Measurements from ENCODE around the gene NEURL1. TPM values are rescaled to one million over a fixed set of nuclear protein-coding genes. Genes with fewer than 3 reads are reported as not detected.
A peak's percentile ranks its signal among the peaks of the same experiment; 100 is the strongest.

The NEURL1 gene
- total and polyA plus RNA-seq, 2 experiments from 2014 or later, result 1.1 to 1.5 TPM

DNA sequence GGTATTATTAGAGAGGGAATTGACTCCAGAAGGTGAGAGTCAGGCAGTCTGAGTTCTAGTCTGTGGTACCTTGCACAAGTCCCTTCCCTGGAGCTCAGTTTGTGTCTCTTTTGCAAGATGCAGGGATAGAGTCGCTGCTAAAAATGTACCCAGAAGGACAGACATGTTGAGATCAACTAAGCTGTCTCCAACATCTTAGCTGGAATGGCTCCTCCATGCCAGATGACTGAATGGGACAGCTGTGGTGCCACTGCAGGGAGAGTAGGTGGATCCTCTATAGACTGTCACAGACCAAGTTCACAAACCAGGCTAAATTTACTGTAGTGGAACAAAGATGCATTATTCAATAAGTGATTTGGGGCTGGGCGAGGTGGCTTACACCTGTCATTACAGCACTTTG is 120.1 kb downstream of the NEURL1 start:
- in situ Hi-C loops (cut with MboI), result no loop called here
- DNase-seq, result no peak
- no peaks in the 10 kb centered on the region for H3K9me2 ChIP-seq (ENCODE audit: insufficient read depth)
- peaks cover 48% of the 10 kb centered on the region for H3F3A ChIP-seq (ENCODE audit: insufficient read depth)
- no peak for TF ChIP-seq EZH2 (IDR thresholded peaks at IDR 0.05; ENCODE audit: insufficient read depth, poor library complexity, severe bottlenecking)
- TF ChIP-seq EZH2phosphoT487 (IDR thresholded peaks at IDR 0.05; ENCODE audit: insufficient read depth, low read depth), result no peak
- H3K9ac ChIP-seq, result no peak overlapping the region
- H2AFZ ChIP-seq, result no peak overlapping the region
- H3K9me3 ChIP-seq (ENCODE audit: low read depth), result no peaks in the 10 kb centered on the region
- H3K4me1 ChIP-seq (ENCODE audit: insufficient read depth), result peaks cover 59% of the 10 kb centered on the region
- H3K4me3 ChIP-seq, result no peak overlapping the region
- H3K27ac ChIP-seq, result peak overlapping the region; percentile 77; the same call in 1 of the 2 replicates
- H3K79me2 ChIP-seq (ENCODE audit: insufficient read depth), result peaks cover 21% of the 10 kb centered on the region; the same call in 1 of the 2 replicates
- H3K27me3 ChIP-seq (replicated peaks; ENCODE audit: insufficient read depth), result no peaks in the 10 kb centered on the region
- no peak overlapping the region for H3K4me2 ChIP-seq (ENCODE audit: unreplicated experiment)
- 70 to 75% methylated on average over 2 of the region's 2 CpGs for WGBS, 2 experiments (ENCODE audit: low coverage in 1 of 2, low lambda C conversion rate in 2 of 2, missing lambda C conversion rate in 2 of 2)
- no peaks in the 10 kb centered on the region for H4K20me1 ChIP-seq (ENCODE audit: insufficient read depth)
- peaks cover 44% of the 10 kb centered on the region for H3K36me3 ChIP-seq (ENCODE audit: low read depth)

DNA sequence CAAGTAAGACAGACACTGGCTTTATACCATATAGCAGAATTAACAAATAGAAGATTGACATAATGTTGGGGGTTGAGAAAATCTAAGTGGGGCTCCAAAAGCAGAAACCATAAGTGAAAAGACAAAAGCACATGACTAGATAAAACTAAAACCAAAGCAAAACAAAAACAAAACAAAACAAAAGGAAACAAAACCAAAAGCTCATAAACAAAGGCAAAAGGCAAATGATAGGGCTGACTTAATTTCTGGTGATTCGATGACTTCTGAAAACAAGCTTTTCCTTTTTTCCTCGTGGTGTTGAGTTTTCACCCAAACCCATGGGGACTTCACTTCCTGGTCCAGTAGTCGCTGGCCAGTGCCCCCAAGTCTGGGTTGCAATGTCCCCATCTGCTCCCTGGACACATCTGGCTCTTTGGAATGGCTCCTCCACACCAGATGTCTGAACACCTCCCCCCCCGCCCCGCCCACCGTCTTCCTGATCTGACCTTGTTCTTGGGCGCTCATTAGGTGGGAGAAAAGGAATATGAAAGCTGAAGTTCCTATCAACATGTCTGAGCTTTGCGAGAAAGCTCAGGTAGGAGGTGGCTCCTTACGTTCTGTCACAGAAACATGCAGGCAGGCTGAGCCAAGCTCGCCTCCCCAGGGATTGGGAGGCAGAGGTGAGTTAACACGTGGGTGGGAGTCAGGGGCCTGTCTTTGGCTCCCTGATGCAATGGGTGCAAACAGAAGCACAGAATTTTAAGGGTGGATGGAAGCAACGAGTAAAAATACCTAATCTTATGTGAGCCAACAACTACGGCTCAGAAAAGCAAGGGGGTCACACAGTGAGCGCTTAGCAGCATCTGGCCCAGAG is 121.0 kb downstream of the NEURL1 start:
- peaks cover 37% of the 10 kb centered on the region for H3K36me3 ChIP-seq (ENCODE audit: low read depth)
- in situ Hi-C loops (cut with MboI), result no loop called here
- TF ChIP-seq EZH2 (IDR thresholded peaks at IDR 0.05; ENCODE audit: insufficient read depth, poor library complexity, severe bottlenecking) (no peak), EZH2phosphoT487 (IDR thresholded peaks at IDR 0.05; ENCODE audit: insufficient read depth, low read depth) (no peak)
- peaks cover 53% of the 10 kb centered on the region for H3F3A ChIP-seq (ENCODE audit: insufficient read depth)
- H3K9ac ChIP-seq, result peak overlapping the region; percentile 69
- peaks cover 21% of the 10 kb centered on the region; the same call in 1 of the 2 replicates for H3K79me2 ChIP-seq (ENCODE audit: insufficient read depth)
- WGBS, 2 experiments (ENCODE audit: low coverage in 1 of 2, low lambda C conversion rate in 2 of 2, missing lambda C conversion rate in 2 of 2), result 32 to 37% methylated on average over 13 to 14 of the region's 14 CpGs
- no peaks in the 10 kb centered on the region for H3K9me3 ChIP-seq (ENCODE audit: low read depth)
- peaks cover 68% of the 10 kb centered on the region for H3K4me1 ChIP-seq (ENCODE audit: insufficient read depth)
- no peaks in the 10 kb centered on the region for H3K27me3 ChIP-seq (replicated peaks; ENCODE audit: insufficient read depth)
- peak overlapping the region; percentile 13; the same call in 1 of the 2 replicates for H3K4me3 ChIP-seq
- H3K4me2 ChIP-seq (ENCODE audit: unreplicated experiment), result peak overlapping the region; percentile 9
- peak overlapping the region; percentile 77 for H3K27ac ChIP-seq
- H4K20me1 ChIP-seq (ENCODE audit: insufficient read depth), result no peaks in the 10 kb centered on the region
- peak; percentile 40 for DNase-seq
- H3K9me2 ChIP-seq (ENCODE audit: insufficient read depth), result no peaks in the 10 kb centered on the region
- no peak overlapping the region for H2AFZ ChIP-seq

DNA sequence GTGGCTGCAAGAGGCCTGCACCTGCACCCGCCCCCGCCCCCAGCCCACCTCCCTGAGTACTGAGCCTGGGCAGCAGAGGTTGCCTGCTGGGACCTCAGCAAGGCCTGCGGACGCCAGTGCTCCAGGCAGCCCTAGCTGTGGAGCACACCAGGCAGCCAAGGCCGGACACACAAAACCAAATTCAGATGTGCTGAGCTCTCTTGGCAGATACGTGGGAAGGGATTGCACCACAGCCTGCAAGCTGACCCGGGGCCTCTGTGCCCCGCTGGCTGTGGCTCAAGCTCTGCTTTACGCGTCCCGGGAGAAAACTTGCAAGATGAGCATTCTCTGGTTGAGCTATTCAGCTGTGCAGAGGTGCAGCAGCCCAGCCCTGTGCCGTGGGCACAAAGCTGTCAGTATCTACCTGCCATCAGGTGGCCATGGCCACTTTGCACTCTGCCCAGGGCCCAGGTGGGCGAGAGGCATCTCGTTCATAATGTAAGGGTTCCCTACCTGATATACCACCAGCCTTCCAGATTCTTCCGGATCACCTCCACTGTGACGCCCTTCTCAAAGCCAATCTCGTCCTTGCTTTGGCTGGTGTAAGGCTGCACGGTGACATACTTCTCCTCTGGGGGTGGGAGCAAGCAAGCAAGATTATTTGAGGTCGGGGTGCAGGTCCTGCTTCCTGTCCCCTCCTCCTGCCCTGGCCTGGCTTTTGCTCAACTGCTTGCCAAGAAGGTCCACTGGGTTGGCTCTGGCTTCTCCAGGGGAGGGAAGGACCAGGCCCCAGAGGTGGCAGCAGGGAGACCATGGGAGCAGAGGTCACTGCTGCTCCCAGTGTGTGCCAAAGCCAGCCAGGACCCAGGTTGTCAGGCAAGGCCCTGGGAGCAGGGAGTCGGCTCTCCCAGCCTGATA is 123.4 kb downstream of the NEURL1 start:
- no peak overlapping the region for H3K4me3 ChIP-seq
- H2AFZ ChIP-seq, result no peak overlapping the region
- in situ Hi-C loops (cut with MboI), result no loop called here
- DNase-seq, result peak; percentile 98
- no peaks in the 10 kb centered on the region for H4K20me1 ChIP-seq (ENCODE audit: insufficient read depth)
- peaks cover 74% of the 10 kb centered on the region for H3K4me1 ChIP-seq (ENCODE audit: insufficient read depth)
- peak overlapping the region; percentile 81 for H3K27ac ChIP-seq
- H3F3A ChIP-seq (ENCODE audit: insufficient read depth), result peaks cover 62% of the 10 kb centered on the region
- H3K9ac ChIP-seq, result peak overlapping the region; percentile 64
- H3K9me3 ChIP-seq (ENCODE audit: low read depth), result no peaks in the 10 kb centered on the region
- no peaks in the 10 kb centered on the region for H3K27me3 ChIP-seq (replicated peaks; ENCODE audit: insufficient read depth)
- H3K36me3 ChIP-seq (ENCODE audit: low read depth), result peaks cover 27% of the 10 kb centered on the region
- H3K4me2 ChIP-seq (ENCODE audit: unreplicated experiment), result no peak overlapping the region
- WGBS, 2 experiments (ENCODE audit: low coverage in 1 of 2, low lambda C conversion rate in 2 of 2, missing lambda C conversion rate in 2 of 2), result 31 to 36% methylated on average over 18 to 20 of the region's 20 CpGs
- peaks cover 27% of the 10 kb centered on the region; the same call in 1 of the 2 replicates for H3K79me2 ChIP-seq (ENCODE audit: insufficient read depth)
- TF ChIP-seq EZH2 (IDR thresholded peaks at IDR 0.05; ENCODE audit: insufficient read depth, poor library complexity, severe bottlenecking) (no peak), EZH2phosphoT487 (IDR thresholded peaks at IDR 0.05; ENCODE audit: insufficient read depth, low read depth) (no peak)
- H3K9me2 ChIP-seq (ENCODE audit: insufficient read depth), result no peaks in the 10 kb centered on the region

Data from GM23248 (cell line).